GM13977 (cell line): ENCODE results near the gene MRPS14.

ENCODE experiments used
- DNase-seq: peaks from one replicate; pipeline ENCODE4 v3.0.0; 2012; ENCODE audit warnings: low spot score
- in situ Hi-C: fragments of 300-500 bp; cut with MboI; formaldehyde crosslinking; loops from one replicate; pipeline ENCODE4 v1.12.0; 2022; ENCODE audit warnings: low sequenced_read_pairs, low pct_unique_long_range_greater_than_20kb, mixed read lengths, inconsistent platforms; ENCODE audit not compliant: unreplicated experiment
- TF ChIP-seq, protein P1 (sequence below): IDR thresholded peaks from 2 replicates; pipeline ENCODE4 v1.5.1; 2012; ENCODE audit warnings: mild to moderate bottlenecking, control low read depth; ENCODE audit not compliant: insufficient read depth; ENCODE audit errors: extremely low read depth, missing control alignments

The MRPS14 gene

DNA sequence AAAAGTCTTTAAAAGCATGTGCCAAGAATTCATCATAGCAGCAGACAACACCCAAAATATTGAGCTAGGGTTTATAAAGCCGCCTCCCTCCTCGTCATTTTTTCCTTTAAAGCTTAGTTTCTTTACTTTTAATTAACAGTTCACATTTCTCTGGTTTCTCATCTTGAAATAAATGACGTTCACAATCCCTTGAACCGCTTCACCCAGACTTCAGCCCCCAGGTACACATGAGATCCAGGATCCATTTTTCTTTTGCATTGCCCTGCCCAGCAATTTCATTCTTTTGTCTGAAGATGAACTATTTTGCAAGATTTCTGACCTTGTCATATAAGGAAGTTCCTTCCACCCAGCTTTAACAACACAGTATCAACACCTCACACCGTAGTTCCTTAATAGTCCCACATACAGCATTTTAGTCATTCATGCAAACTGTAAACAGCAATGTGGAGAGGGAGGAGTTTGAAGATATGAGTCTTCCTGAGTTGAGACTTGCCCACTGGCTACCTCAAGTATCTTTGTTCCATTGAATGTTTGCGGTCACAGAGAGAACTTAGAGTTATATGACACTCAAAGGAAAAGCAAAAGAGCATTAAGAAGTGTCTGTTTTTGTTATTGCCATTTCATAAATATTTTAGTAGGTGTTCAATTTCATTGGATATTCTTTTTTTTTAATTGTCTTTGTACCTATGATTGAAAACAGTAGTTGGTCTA, 58.8 kb downstream of the MRPS14 start:
- DNase-seq, result no peak

DNA sequence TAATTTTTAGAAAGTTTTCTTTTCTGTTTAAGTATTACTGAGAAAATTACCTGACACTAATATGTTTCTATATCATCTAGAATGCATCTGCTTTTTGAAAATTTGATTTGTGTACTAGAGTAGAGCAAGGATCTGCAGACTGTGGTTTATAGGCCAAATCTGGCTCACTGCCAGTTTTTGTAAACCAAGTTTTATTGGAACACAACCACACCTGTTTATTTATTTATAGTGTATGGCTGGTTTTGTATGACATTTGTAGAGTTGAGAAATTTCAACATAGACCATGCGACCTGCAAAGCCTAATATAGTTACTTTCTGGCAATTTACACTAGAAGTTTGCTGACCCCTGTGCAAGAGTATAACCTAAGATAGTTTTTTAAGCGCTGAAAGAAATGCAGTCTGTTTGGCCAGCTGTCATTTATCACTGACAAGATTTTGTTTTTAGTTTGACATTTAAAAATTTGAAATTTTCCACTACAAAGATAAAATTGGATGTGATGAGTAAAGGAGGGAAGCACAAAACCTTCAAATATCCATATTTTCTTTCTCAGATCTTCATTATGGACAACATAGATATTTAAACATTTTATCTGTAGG, 59.6 kb downstream of the MRPS14 start:
- DNase-seq, result no peak
- in situ Hi-C loops, result no loop called here
- TF ChIP-seq, protein P1, sequence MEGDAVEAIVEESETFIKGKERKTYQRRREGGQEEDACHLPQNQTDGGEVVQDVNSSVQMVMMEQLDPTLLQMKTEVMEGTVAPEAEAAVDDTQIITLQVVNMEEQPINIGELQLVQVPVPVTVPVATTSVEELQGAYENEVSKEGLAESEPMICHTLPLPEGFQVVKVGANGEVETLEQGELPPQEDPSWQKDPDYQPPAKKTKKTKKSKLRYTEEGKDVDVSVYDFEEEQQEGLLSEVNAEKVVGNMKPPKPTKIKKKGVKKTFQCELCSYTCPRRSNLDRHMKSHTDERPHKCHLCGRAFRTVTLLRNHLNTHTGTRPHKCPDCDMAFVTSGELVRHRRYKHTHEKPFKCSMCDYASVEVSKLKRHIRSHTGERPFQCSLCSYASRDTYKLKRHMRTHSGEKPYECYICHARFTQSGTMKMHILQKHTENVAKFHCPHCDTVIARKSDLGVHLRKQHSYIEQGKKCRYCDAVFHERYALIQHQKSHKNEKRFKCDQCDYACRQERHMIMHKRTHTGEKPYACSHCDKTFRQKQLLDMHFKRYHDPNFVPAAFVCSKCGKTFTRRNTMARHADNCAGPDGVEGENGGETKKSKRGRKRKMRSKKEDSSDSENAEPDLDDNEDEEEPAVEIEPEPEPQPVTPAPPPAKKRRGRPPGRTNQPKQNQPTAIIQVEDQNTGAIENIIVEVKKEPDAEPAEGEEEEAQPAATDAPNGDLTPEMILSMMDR, result no peak

More for the DNA sequence above, 58.8 kb downstream of the MRPS14 start:
- in situ Hi-C loops, result no loop called here
- TF ChIP-seq, protein P1, result no peak
